ENCODE results near the gene KRTAP6-3.

Gene KRTAP6-3

DNA sequence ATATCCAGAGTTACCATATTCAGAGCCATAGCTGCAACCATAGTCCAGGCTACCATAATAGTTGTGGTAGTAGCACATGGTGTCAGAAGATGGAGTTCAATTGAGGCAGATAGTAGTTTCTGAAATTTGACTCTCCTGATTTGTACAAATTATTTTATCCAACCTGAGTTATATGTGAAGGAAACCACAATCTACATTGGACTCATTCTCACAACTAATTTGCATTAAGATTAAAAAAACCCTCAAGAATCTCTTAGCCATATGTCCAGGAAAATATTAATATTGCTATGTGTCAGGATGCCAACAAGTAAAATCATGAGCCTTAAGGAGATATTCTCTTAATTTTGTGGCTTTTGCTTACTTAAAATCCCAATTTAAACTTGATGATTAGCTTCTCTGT is 1.9 kb upstream of the KRTAP6-3 start, which contains the start of gene KRTAP22-2:
Gene KRTAP22-2, minus strand, starts transcription at position 101 of the 400 bp plus-strand sequence.
- Histone ChIP-seq H3K4me3 (ENCODE audit: low read depth in 1 of 2, low read length in 2 of 2) (no peak within 1 kb of the TSS), H3K9me3 (ENCODE audit: control insufficient read depth in 1 of 2, low read length in 2 of 2) (peaks cover 0 to 2% of the 10 kb centered on the region in 2 donors), H3K36me3 (ENCODE audit: control insufficient read depth in 1 of 2, insufficient read depth in 2 of 2, low read length in 2 of 2) (no peaks in the 10 kb centered on the region), H3K4me1 (ENCODE audit: control insufficient read depth in 1 of 2, insufficient read depth in 2 of 2, low read length in 2 of 2) (no peaks in the 10 kb centered on the region), H3K27ac (ENCODE audit: low read length) (no peak within 1 kb of the TSS), H3K27me3 (ENCODE audit: low read depth, low read length) (no peaks in the 10 kb centered on the region)

DNA sequence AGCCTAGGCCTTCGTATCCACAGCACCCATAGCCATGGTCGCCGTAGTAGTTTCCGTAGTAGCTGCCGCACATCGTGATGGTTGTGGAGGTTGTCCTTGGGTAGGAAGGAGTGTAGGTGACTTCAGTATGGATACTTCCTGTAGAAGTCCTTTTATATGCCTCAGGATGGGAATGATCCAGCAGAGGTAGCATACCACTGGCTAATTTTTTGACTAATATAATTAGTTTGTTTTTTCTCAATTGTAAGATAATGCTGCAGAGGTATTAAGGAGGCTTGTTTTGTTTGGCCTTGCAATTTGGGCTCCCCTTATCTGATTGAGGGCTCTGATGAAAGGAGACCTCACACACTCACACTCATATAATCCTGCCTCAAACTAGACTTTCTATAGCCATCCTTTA is 6.6 kb downstream of the KRTAP6-3 start, which contains the start of gene KRTAP6-2:
Gene KRTAP6-2, minus strand, starts transcription at position 101 of the 400 bp plus-strand sequence. Its CDS starts 28 bp downstream, at position 73.
- Histone ChIP-seq H3K27me3 (ENCODE audit: low read depth, low read length) (no peaks in the 10 kb centered on the region), H3K4me3 (ENCODE audit: low read depth in 1 of 2, low read length in 2 of 2) (no peak within 1 kb of the TSS), H3K27ac (ENCODE audit: low read length) (no peak within 1 kb of the TSS), H3K36me3 (ENCODE audit: control insufficient read depth in 1 of 2, insufficient read depth in 2 of 2, low read length in 2 of 2) (no peaks in the 10 kb centered on the region), H3K9me3 (ENCODE audit: control insufficient read depth in 1 of 2, low read length in 2 of 2) (peaks cover 0 to 2% of the 10 kb centered on the region in 2 donors), H3K4me1 (ENCODE audit: control insufficient read depth in 1 of 2, insufficient read depth in 2 of 2, low read length in 2 of 2) (no peaks in the 10 kb centered on the region)

GRCh38 chr21:30600787-30601186 is 8.5 kb downstream of the KRTAP6-3 start, which contains the start of gene KRTAP22-1:
Gene KRTAP22-1 (plus strand): TSS chr21:30601087.
- H3K4me1 ChIP-seq (ENCODE audit: control insufficient read depth in 1 of 2, insufficient read depth in 2 of 2, low read length in 2 of 2) = no peaks in the 10 kb centered on the region
- H3K27ac ChIP-seq (ENCODE audit: low read length) = no peak within 1 kb of the TSS
- no peaks in the 10 kb centered on the region for H3K9me3 ChIP-seq (ENCODE audit: control insufficient read depth in 1 of 2, low read length in 2 of 2)
- no peaks in the 10 kb centered on the region for H3K36me3 ChIP-seq (ENCODE audit: control insufficient read depth in 1 of 2, insufficient read depth in 2 of 2, low read length in 2 of 2)
- no peak within 1 kb of the TSS for H3K4me3 ChIP-seq (ENCODE audit: low read depth in 1 of 2, low read length in 2 of 2)
- H3K27me3 ChIP-seq (ENCODE audit: low read depth, low read length) = no peaks in the 10 kb centered on the region

DNA sequence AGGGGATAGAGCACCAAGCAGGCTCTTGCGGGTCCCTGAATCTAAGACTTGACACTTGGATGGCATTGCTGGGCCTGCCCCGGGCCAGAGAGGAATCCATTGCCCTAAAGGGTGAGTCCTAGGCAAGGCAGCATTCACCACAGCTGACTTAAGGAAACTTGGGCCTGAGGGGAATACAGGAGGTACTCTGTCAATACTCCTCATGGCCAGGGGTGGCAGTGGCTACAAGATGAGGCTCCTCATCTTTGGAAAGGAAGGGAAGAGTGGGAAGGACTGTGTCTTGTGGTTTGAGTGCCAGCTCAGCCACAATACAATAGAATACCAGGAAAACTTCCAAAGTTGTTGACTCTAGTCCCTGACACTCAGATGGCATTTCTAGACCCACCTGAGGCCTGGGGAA is 13.7 kb downstream of the KRTAP6-3 start:
- Histone ChIP-seq H3K4me1 (ENCODE audit: control insufficient read depth in 1 of 2, insufficient read depth in 2 of 2, low read length in 2 of 2) (no peaks in the 10 kb centered on the region), H3K36me3 (ENCODE audit: control insufficient read depth in 1 of 2, insufficient read depth in 2 of 2, low read length in 2 of 2) (no peaks in the 10 kb centered on the region), H3K27ac (ENCODE audit: low read length) (no peak overlapping the region), H3K4me3 (ENCODE audit: low read depth in 1 of 2, low read length in 2 of 2) (no peak overlapping the region), H3K27me3 (ENCODE audit: low read depth, low read length) (no peaks in the 10 kb centered on the region), H3K9me3 (ENCODE audit: control insufficient read depth in 1 of 2, low read length in 2 of 2) (no peaks in the 10 kb centered on the region)

DNA sequence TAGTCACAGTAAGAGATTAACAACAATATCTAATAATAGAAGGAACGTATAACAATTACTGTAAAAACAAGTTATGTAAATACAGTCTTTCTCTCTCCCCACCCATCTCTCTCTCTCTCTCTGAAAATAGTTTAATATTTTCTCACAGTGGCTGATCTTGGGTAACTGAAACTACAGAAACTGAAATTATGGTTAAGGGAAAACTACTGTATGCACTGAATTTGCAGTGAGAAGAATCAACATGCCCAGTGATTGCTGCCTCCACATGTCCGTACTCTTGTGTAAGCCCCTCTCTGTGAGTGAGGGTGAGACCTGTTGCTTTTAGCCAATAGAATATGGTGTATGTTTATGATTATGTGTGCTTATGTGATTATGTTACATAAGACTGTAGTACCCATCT is 19.9 kb downstream of the KRTAP6-3 start:
- Histone ChIP-seq H3K36me3 (ENCODE audit: control insufficient read depth in 1 of 2, insufficient read depth in 2 of 2, low read length in 2 of 2) (no peaks in the 10 kb centered on the region), H3K27me3 (ENCODE audit: low read depth, low read length) (no peaks in the 10 kb centered on the region), H3K9me3 (ENCODE audit: control insufficient read depth in 1 of 2, low read length in 2 of 2) (peaks cover 0 to 3% of the 10 kb centered on the region in 2 donors), H3K4me1 (ENCODE audit: control insufficient read depth in 1 of 2, insufficient read depth in 2 of 2, low read length in 2 of 2) (no peaks in the 10 kb centered on the region), H3K4me3 (ENCODE audit: low read depth in 1 of 2, low read length in 2 of 2) (no peak overlapping the region), H3K27ac (ENCODE audit: low read length) (no peak overlapping the region)

DNA sequence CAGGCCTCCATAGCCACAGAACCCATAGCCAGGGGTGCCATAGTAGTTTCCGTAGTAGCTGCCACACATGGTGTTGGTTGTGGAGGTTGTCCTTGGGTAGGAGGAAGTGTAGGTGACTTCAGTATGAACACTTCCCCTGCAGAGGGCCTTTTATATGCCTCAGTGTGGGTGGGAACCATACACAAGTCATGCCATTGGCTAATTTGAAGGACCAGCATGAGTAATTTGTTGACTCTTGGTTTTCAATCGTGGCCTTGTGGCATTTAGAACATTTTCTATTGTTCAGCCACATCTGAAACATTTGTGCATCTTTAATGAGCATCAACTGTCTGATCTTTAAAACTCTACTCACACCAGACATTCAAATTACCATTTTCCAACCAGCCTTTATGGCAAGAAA is 21.6 kb downstream of the KRTAP6-3 start, which contains the start of gene KRTAP6-1:
Gene KRTAP6-1, minus strand, starts transcription at position 95 of the 400 bp plus-strand sequence. Its CDS starts 26 bp downstream, at position 69.
- Histone ChIP-seq H3K9me3 (ENCODE audit: control insufficient read depth in 1 of 2, low read length in 2 of 2) (peaks cover 0 to 3% of the 10 kb centered on the region in 2 donors), H3K4me1 (ENCODE audit: control insufficient read depth in 1 of 2, insufficient read depth in 2 of 2, low read length in 2 of 2) (no peaks in the 10 kb centered on the region), H3K4me3 (ENCODE audit: low read depth in 1 of 2, low read length in 2 of 2) (no peak within 1 kb of the TSS), H3K36me3 (ENCODE audit: control insufficient read depth in 1 of 2, insufficient read depth in 2 of 2, low read length in 2 of 2) (no peaks in the 10 kb centered on the region), H3K27me3 (ENCODE audit: low read depth, low read length) (no peaks in the 10 kb centered on the region), H3K27ac (ENCODE audit: low read length) (no peak within 1 kb of the TSS)

- H3K36me3 ChIP-seq (ENCODE audit: control insufficient read depth in 1 of 2, insufficient read depth in 2 of 2, low read length in 2 of 2) = no peaks in the 10 kb centered on the region
- H3K4me3 ChIP-seq (ENCODE audit: low read depth in 1 of 2, low read length in 2 of 2) = no peak overlapping the region
- H3K9me3 ChIP-seq (ENCODE audit: control insufficient read depth in 1 of 2, low read length in 2 of 2) = peaks cover 0 to 3% of the 10 kb centered on the region in 2 donors
- H3K27ac ChIP-seq (ENCODE audit: low read length) = no peak overlapping the region
- H3K4me1 ChIP-seq (ENCODE audit: control insufficient read depth in 1 of 2, insufficient read depth in 2 of 2, low read length in 2 of 2) = no peaks in the 10 kb centered on the region
- H3K27me3 ChIP-seq (ENCODE audit: low read depth, low read length) = no peaks in the 10 kb centered on the region
These were observed 23.0 kb downstream of the KRTAP6-3 start for GRCh38 chr21:30615199-30615598.

DNA sequence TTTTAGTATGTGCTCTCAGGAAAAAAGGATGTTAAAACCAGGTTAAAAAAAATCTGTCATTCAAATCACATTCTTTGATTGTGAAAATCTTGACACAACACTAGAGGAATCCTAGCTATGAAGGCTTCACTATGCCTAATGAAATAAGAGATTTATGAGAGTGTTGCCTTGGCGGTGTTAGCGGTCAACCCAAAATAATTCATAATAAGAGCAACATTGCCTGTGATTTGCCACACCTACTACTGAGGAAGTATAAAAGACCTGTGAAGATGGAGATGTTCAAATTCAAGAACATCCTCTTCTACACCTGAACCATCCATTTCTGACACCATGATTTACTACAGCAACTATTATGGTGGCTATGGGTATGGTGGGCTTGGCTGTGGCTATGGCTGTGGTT is 23.9 kb downstream of the KRTAP6-3 start, which contains the start of gene KRTAP20-1:
Gene KRTAP20-1, plus strand, starts transcription at position 301 of the 400 bp plus-strand sequence. Its CDS starts 30 bp downstream, at position 331.
- no peaks in the 10 kb centered on the region for H3K4me1 ChIP-seq (ENCODE audit: control insufficient read depth in 1 of 2, insufficient read depth in 2 of 2, low read length in 2 of 2)
- H3K4me3 ChIP-seq (ENCODE audit: low read depth in 1 of 2, low read length in 2 of 2) = no peak within 1 kb of the TSS
- no peak within 1 kb of the TSS for H3K27ac ChIP-seq (ENCODE audit: low read length)
- peaks cover 0 to 3% of the 10 kb centered on the region in 2 donors for H3K9me3 ChIP-seq (ENCODE audit: control insufficient read depth in 1 of 2, low read length in 2 of 2)
- no peaks in the 10 kb centered on the region for H3K36me3 ChIP-seq (ENCODE audit: control insufficient read depth in 1 of 2, insufficient read depth in 2 of 2, low read length in 2 of 2)
- H3K27me3 ChIP-seq (ENCODE audit: low read depth, low read length) = no peaks in the 10 kb centered on the region

GRCh38 chr21:30620080-30620479 is 27.8 kb downstream of the KRTAP6-3 start:
- H3K27me3 ChIP-seq (ENCODE audit: low read depth, low read length) = no peaks in the 10 kb centered on the region
- H3K27ac ChIP-seq (ENCODE audit: low read length) = no peak overlapping the region
- no peaks in the 10 kb centered on the region for H3K4me1 ChIP-seq (ENCODE audit: control insufficient read depth in 1 of 2, insufficient read depth in 2 of 2, low read length in 2 of 2)
- no peaks in the 10 kb centered on the region for H3K9me3 ChIP-seq (ENCODE audit: control insufficient read depth in 1 of 2, low read length in 2 of 2)
- H3K4me3 ChIP-seq (ENCODE audit: low read depth in 1 of 2, low read length in 2 of 2) = no peak overlapping the region
- no peaks in the 10 kb centered on the region for H3K36me3 ChIP-seq (ENCODE audit: control insufficient read depth in 1 of 2, insufficient read depth in 2 of 2, low read length in 2 of 2)

- no peak within 1 kb of the TSS for H3K27ac ChIP-seq (ENCODE audit: low read length)
- no peaks in the 10 kb centered on the region for H3K27me3 ChIP-seq (ENCODE audit: low read depth, low read length)
- H3K4me3 ChIP-seq (ENCODE audit: low read depth in 1 of 2, low read length in 2 of 2) = no peak within 1 kb of the TSS
These were observed 28.3 kb downstream of the KRTAP6-3 start, which contains the start of gene KRTAP20-4 for GRCh38 chr21:30620522-30620921. Gene KRTAP20-4 (plus strand): TSS chr21:30620627.

DNA sequence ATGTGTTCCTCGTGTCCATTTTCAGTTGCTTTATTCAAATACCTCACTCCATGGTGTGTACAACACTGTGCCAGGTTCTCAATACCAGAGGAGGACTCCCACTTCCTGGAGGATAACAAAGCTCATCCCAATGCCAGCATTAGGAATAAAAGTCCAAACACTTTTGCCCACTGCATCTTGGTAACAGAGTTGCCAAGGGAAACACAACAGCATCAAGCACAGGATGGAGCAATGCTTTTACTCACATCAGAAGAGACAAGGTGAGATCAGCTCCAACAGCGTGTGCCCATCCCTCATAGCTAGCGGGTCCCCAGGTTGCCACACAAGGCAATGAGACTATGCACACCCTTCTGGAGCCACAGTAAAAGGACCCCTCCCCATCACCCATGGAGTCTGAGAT is 31.1 kb downstream of the KRTAP6-3 start:
- no peaks in the 10 kb centered on the region for H3K9me3 ChIP-seq (ENCODE audit: control insufficient read depth in 1 of 2, low read length in 2 of 2)
- H3K36me3 ChIP-seq (ENCODE audit: control insufficient read depth in 1 of 2, insufficient read depth in 2 of 2, low read length in 2 of 2) = no peaks in the 10 kb centered on the region
- no peaks in the 10 kb centered on the region for H3K27me3 ChIP-seq (ENCODE audit: low read depth, low read length)
- no peaks in the 10 kb centered on the region for H3K4me1 ChIP-seq (ENCODE audit: control insufficient read depth in 1 of 2, insufficient read depth in 2 of 2, low read length in 2 of 2)
- H3K4me3 ChIP-seq (ENCODE audit: low read depth in 1 of 2, low read length in 2 of 2) = no peak overlapping the region
- H3K27ac ChIP-seq (ENCODE audit: low read length) = no peak overlapping the region

More at GRCh38 chr21:30620522-30620921, 28.3 kb downstream of the KRTAP6-3 start, which contains the start of gene KRTAP20-4:
- no peaks in the 10 kb centered on the region for H3K9me3 ChIP-seq (ENCODE audit: control insufficient read depth in 1 of 2, low read length in 2 of 2)
- no peaks in the 10 kb centered on the region for H3K36me3 ChIP-seq (ENCODE audit: control insufficient read depth in 1 of 2, insufficient read depth in 2 of 2, low read length in 2 of 2)
- no peaks in the 10 kb centered on the region for H3K4me1 ChIP-seq (ENCODE audit: control insufficient read depth in 1 of 2, insufficient read depth in 2 of 2, low read length in 2 of 2)
